RWPE1 (cell line): ENCODE results near the gene TCP11.
A peak's percentile ranks its signal among the peaks of the same experiment; 100 is the strongest.

ENCODE experiments used
- CTCF ChIA-PET: fragments of 350-600 bp; sonication (Branson Sonifier 250); formaldehyde crosslinking; extraction: SDS; loops from one replicate; lab custom pipeline; 2021; lab: Yijun Ruan, JAX
- POLR2A ChIA-PET: fragments of 400-600 bp; formaldehyde crosslinking; extraction: SDS; loops from one replicate; lab custom pipeline; 2020; ENCODE audit warnings: antibody characterized with exemption; ENCODE audit not compliant: low non-redundant PET; lab: Yijun Ruan, JAX
- DNase-seq: peaks from one replicate; pipeline ENCODE4 v3.0.0; 2012; ENCODE audit warnings: low spot score
- H3K27ac ChIP-seq: fragments of 450-650 bp; 2 replicates; pipeline ENCODE4 v1.5.1; 2017
- CTCF ChIP-seq: fragments of 450-650 bp; conservative IDR thresholded peaks from 2 replicates; pipeline ENCODE4 v1.5.1; 2017; ENCODE audit warnings: low read depth, mild to moderate bottlenecking

TCP11 gene

GRCh38 chr6:35078226-35078850, 62.8 kb downstream of the TCP11 start:
- no peak for DNase-seq
- ChIA-PET CTCF (no interaction called here), POLR2A (no interaction called here)
- no peak for TF ChIP-seq CTCF
- peak overlapping the region; percentile 88 for H3K27ac ChIP-seq

GRCh38 chr6:35077713-35078105, 63.4 kb downstream of the TCP11 start:
- no peak for TF ChIP-seq CTCF
- DNase-seq: no peak
- peak overlapping the region; percentile 88 for H3K27ac ChIP-seq
- POLR2A ChIA-PET: no interaction called here
- CTCF ChIA-PET: interaction anchor here (1.0 kb wide), 1 partner anchor 95 kb away, joined by 4 read pairs; no protein-coding TSS in a partner anchor

DNA sequence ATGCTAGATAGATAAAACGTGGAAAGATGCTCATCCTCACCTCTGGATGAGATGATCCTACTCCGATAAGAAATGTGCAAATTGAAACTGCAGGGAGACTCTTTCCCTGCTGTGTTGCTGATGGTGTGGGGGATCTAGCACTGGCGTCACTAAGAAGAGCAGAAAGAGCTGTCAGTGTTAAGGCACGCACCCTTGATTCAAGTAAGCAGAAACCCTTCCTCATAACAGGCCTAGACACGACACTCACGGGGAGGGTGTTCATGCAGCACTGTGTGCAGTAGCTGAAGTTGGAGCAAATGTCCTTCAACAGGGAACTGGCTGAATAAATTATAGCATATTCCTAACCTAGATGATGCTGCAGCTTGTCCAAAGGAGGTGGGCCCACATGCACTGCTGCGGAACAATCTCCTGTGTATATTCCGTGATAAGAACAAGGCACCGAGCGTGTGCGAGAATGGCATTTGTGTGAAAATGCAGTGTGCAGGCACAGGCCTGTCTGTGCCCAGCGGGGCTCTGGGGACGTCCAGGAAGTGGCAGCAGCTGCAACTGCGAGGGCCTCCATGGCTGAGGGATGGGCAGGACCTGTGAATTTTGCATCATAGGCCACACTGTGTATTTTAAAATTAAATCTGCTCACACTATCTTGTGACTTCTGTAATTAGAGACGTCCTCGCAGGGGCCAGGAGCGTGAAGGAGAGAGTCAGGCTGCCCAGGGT, 64.0 kb downstream of the TCP11 start:
- CTCF ChIA-PET: interaction anchor here (1.0 kb wide), 1 partner anchor 95 kb away, joined by 4 read pairs; no protein-coding TSS in a partner anchor
- TF ChIP-seq CTCF: no peak
- peak; percentile 66 for DNase-seq
- H3K27ac ChIP-seq: peak overlapping the region; percentile 88
- POLR2A ChIA-PET: no interaction called here

GRCh38 chr6:35073766-35074471, 67.2 kb downstream of the TCP11 start:
- H3K27ac ChIP-seq: no peak overlapping the region
- POLR2A ChIA-PET: no interaction called here
- CTCF ChIA-PET: interaction anchor here (0.6 kb wide), 1 partner anchor 659 kb away, joined by 8 read pairs; no protein-coding TSS in a partner anchor
- no peak for TF ChIP-seq CTCF
- no peak for DNase-seq

GRCh38 chr6:35073211-35073610, 67.9 kb downstream of the TCP11 start:
- CTCF ChIA-PET: no interaction called here
- no peak for TF ChIP-seq CTCF
- no peak overlapping the region for H3K27ac ChIP-seq
- DNase-seq: no peak
- POLR2A ChIA-PET: no interaction called here

- POLR2A ChIA-PET: no interaction called here
- CTCF ChIA-PET: no interaction called here
- no peak for TF ChIP-seq CTCF
- no peak for DNase-seq
- H3K27ac ChIP-seq: no peak overlapping the region
Measured at GRCh38 chr6:35072698-35073055, 68.5 kb downstream of the TCP11 start.
